ENCODE results near the gene TFEC.

The TFEC gene

DNA sequence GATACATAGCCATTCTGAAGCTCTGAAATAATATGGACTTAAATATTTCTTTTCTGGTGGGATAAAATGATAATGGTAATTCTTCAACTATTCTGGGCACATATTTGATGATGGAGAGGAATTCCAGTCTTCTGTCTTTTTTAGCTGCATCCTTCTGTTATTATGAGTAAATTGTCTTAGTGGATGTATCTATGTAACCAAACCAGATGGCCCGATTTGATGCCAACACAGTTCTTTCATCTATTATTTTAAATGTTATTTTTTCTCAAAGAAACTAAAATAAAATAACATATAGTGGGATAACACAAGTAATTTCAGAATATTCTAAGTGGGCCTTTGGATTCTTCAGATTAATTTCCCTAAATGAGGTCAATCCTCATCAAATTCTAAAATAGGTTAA lies 110.2 kb downstream of the TFEC start:
- DNase-seq = no peak

- DNase-seq = no peak
Observed at GRCh38 chr7:115914951-115915350, 115.6 kb downstream of the TFEC start.

DNA sequence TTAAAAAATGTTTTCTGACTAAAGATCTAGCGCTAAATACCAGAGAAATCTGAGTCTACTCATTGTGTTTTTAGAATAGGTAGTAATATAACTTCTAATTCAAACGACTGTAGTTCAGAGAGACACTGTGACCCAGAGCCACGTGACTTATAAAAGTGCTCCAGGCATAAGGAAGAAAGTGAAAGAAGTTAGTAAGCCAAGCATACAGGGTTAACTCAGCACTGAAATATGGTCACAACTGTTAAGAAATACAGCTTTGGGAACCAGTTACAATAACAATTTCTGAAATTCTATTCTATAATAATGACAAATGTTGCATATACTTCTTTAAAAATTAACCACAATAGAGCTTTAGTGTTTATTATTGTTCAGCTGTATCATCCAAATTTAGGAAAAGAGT lies 119.1 kb downstream of the TFEC start:
- DNase-seq = peak in 1 of 2 donors; percentile 16

DNA sequence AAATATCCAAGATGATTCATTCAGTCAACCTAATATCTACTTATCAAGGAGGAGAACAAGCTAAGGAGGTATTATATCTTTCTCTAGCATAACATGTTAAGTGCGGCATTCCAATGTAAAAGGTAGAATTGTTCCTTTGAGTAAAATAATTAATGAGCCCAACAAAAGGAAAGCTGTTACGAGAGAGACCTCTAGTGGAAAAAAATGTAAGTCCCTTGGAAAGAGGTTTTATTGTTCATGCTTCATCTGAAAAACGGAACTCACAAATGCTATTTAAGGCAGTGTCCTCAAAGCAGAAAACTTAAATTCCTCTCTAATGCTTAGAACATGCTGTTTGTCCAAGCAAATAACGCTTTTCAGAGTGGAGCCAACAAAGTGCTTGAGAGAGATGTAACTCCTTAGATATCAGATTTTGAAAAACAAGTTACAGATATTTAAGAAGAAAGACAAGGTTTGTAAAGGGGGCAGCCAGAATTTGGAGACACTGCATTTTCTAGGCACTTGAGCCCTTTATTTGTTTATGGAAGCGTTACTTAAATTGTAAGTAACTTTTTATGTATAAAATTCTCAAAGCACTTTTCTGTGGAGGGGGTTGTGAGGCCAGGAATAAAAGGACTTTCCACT lies 119.9 kb downstream of the TFEC start:
- peak; percentile 29 to 60 for DNase-seq

DNA sequence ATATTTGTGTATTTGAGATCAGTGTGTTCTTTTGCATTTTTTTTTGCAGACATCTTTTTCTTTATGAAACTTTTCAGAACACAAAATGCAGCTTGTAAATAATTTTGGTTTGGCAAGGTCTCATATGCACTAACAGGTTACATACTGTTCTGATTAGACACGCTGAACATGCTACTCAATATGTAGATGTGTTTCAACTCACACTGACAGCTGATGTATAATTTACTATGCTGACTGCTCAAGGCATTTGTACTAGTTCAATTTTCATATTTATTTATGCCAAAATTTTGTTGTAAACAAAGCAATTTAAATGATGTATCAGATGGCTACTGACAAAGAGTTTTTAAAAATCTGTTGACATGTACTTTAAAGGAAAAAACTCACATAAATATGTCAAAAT lies 123.8 kb downstream of the TFEC start:
- no peak for DNase-seq

DNA sequence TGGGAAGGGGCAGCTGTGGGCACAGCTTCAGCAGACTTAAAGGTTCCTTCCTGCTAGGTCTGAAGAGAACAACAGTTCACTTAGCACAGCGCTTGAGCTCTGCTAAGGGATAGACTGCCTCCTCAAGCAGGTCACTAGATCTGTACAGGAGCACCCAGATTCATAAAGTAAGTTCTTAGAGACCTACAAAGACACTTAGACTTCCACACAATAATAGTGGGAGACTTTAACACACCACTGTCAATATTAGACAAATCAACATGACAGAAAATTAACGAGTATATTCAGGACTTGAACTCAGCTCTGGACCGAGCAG lies 140.9 kb downstream of the TFEC start:
- DNase-seq = no peak

GRCh38 chr7:115888981-115889668 lies 141.4 kb downstream of the TFEC start:
- no peak for DNase-seq

- no peak for DNase-seq
Observed at GRCh38 chr7:115885550-115885949, 145.0 kb downstream of the TFEC start.
